OCI-LY7 (cell line): ENCODE results near the gene PDE3B.

Source experiments
- EZH2phosphoT487 ChIP-seq: fragments of 200-600 bp; sonication (generic); IDR thresholded peaks from 2 replicates; pipeline ENCODE4 v1.6.1; 2018; ENCODE audit warnings: low read depth, borderline replicate concordance, mild to moderate bottlenecking, mixed run types, antibody characterized with exemption, low read length, moderate library complexity, mixed read lengths
- TF ChIP-seq, protein P1 (sequence below): fragments of 200-600 bp; sonication (generic); conservative IDR thresholded peaks from 2 replicates; pipeline ENCODE4 v1.5.1; 2014; ENCODE audit warnings: mild to moderate bottlenecking, antibody characterized with exemption, low read length, moderate library complexity, mixed read lengths

DNA sequence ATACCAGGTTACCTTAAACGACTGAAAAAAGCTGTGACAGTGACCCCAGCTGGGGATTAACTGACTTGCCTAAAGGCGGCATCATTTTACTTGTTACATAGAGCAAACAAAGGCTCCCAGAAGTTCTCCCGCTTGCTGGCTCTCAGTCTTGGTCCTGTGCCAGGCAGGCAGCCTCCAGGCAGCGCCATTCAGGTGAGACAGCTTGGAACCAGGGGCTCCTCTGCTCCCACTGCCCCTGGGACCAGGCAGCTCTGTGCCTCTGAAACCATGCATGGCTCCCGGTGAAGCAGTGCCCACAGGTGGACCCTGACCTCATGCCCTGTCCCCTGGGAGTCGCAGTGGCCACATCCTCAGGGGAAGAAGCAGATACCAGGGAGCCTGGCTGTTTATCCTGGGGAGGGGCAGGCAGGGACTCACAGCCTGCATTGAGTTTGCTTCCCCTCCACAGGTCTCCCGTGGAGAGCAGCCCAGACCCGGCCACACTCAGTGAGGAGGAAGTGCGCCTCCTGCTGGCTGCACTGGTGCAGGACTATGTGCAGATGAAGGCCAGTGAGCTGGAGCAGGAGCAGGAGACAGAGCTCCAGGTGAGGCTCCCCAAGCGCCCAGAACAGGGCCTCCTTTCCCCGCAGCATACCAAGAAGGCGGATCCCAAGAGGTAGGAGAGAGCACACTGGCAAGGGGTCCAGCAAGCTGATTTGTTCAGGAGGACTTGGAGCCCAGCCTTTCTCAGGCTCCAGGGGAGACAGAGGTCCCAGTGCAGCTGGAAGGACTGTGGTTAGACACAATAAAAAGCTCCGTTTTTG, 264.0 kb downstream of the PDE3B start:
- TF ChIP-seq, protein P1, sequence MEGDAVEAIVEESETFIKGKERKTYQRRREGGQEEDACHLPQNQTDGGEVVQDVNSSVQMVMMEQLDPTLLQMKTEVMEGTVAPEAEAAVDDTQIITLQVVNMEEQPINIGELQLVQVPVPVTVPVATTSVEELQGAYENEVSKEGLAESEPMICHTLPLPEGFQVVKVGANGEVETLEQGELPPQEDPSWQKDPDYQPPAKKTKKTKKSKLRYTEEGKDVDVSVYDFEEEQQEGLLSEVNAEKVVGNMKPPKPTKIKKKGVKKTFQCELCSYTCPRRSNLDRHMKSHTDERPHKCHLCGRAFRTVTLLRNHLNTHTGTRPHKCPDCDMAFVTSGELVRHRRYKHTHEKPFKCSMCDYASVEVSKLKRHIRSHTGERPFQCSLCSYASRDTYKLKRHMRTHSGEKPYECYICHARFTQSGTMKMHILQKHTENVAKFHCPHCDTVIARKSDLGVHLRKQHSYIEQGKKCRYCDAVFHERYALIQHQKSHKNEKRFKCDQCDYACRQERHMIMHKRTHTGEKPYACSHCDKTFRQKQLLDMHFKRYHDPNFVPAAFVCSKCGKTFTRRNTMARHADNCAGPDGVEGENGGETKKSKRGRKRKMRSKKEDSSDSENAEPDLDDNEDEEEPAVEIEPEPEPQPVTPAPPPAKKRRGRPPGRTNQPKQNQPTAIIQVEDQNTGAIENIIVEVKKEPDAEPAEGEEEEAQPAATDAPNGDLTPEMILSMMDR: peak; percentile 88
- no peak for TF ChIP-seq EZH2phosphoT487
